RWPE1 (cell line): Measurements from ENCODE around the gene CARS2.
A peak's percentile ranks its signal among the peaks of the same experiment; 100 is the strongest.

Source experiments
- CTCF ChIA-PET: fragments of 350-600 bp; sonication (Branson Sonifier 250); formaldehyde crosslinking; extraction: SDS; loops from one replicate; lab custom pipeline; 2021; lab: Yijun Ruan, JAX
- POLR2A ChIA-PET: fragments of 400-600 bp; formaldehyde crosslinking; extraction: SDS; loops from one replicate; lab custom pipeline; 2020; ENCODE audit warnings: antibody characterized with exemption; ENCODE audit not compliant: low non-redundant PET; lab: Yijun Ruan, JAX
- DNase-seq: peaks from one replicate; pipeline ENCODE4 v3.0.0; 2012; ENCODE audit warnings: low spot score
- H3K27ac ChIP-seq: fragments of 450-650 bp; 2 replicates; pipeline ENCODE4 v1.5.1; 2017
- TF ChIP-seq, protein P1 (sequence below): fragments of 450-650 bp; conservative IDR thresholded peaks from 2 replicates; pipeline ENCODE4 v1.5.1; 2017; ENCODE audit warnings: low read depth, mild to moderate bottlenecking

Gene CARS2

DNA sequence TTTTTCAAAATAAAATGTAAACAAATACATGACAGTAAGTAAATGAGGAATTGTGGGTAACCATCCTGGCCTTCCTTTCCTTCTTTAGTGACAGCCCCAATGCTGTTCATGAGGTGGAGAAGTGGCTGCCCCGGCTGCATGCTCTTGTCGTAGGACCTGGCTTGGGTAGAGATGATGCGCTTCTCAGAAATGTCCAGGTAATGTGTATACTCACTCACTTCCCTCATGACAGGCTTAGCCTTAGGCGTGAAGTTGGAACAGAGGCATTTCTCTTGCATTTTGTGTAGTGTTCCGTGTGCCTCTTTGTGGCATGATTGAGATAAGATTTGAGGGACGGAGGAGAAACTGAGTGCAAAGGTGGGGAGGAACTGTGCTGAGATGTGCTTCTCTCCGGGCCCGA is 78.6 kb downstream of the CARS2 start:
- peak; percentile 57 for DNase-seq
- CTCF ChIA-PET = no interaction called here
- H3K27ac ChIP-seq = no peak overlapping the region; the same call in 1 of the 2 replicates
- POLR2A ChIA-PET = no interaction called here
- TF ChIP-seq, protein P1, sequence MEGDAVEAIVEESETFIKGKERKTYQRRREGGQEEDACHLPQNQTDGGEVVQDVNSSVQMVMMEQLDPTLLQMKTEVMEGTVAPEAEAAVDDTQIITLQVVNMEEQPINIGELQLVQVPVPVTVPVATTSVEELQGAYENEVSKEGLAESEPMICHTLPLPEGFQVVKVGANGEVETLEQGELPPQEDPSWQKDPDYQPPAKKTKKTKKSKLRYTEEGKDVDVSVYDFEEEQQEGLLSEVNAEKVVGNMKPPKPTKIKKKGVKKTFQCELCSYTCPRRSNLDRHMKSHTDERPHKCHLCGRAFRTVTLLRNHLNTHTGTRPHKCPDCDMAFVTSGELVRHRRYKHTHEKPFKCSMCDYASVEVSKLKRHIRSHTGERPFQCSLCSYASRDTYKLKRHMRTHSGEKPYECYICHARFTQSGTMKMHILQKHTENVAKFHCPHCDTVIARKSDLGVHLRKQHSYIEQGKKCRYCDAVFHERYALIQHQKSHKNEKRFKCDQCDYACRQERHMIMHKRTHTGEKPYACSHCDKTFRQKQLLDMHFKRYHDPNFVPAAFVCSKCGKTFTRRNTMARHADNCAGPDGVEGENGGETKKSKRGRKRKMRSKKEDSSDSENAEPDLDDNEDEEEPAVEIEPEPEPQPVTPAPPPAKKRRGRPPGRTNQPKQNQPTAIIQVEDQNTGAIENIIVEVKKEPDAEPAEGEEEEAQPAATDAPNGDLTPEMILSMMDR = no peak

DNA sequence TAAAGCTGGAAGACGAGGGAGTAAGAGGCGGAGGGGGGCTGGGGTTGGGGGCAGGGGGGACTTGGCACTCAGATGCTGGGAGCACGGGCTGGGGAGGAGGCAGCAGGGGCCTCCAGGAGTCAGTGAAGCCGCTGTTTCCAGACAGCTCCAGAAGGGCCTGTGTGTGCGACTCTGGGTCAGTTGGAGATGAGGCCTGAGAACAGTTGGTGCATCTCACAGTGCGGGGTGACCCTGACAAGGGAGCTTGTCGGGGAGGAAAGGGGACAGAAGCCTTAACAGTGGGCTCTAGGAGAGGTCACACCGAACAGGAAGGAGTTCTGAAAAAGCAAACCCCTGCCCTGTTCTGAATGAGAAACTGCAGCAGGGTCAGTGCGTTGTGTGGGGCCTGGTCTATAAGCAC is 79.4 kb downstream of the CARS2 start:
- ChIA-PET POLR2A (interaction anchor here (0.6 to 1.2 kb wide), 2 partner anchors 13 to 86 kb away, joined by 3 to 4 read pairs; no protein-coding TSS in a partner anchor), CTCF (no interaction called here)
- TF ChIP-seq, protein P1 = no peak
- H3K27ac ChIP-seq = peak overlapping the region; percentile 21; the same call in 1 of the 2 replicates
- DNase-seq = no peak

DNA sequence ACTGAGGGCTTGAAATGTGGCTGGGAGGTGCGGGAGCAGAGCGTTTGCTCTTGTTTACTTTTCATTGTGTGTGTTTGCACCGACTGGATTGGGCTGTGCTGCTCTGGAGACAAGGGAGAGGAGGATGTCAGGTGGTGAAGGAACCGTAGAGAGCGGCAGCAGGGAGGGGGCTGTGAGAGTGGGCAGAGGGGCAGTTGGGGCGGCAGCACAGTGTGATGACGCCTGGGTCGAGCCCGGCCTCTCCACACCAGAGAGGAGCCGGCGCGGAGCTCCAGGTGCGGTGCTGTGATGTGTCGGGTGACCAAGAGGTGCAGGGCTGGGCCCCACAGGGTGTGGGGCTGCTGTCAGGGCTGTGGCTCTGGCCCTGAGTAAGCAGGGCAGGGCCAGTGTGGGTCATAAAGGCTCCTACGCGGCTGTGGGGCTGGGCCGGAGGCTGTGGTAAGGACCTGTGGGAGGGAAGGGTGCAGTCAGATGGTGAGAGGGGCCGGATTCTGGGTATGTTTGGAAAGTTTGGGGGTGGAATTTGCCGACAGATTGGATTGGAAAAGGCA is 80.1 kb downstream of the CARS2 start:
- peak overlapping the region; percentile 21; the same call in 1 of the 2 replicates for H3K27ac ChIP-seq
- TF ChIP-seq, protein P1 = no peak
- CTCF ChIA-PET = no interaction called here
- POLR2A ChIA-PET = interaction anchor here (0.6 to 1.2 kb wide), 2 partner anchors 14 to 87 kb away, joined by 3 to 4 read pairs; no protein-coding TSS in a partner anchor
- no peak for DNase-seq

DNA sequence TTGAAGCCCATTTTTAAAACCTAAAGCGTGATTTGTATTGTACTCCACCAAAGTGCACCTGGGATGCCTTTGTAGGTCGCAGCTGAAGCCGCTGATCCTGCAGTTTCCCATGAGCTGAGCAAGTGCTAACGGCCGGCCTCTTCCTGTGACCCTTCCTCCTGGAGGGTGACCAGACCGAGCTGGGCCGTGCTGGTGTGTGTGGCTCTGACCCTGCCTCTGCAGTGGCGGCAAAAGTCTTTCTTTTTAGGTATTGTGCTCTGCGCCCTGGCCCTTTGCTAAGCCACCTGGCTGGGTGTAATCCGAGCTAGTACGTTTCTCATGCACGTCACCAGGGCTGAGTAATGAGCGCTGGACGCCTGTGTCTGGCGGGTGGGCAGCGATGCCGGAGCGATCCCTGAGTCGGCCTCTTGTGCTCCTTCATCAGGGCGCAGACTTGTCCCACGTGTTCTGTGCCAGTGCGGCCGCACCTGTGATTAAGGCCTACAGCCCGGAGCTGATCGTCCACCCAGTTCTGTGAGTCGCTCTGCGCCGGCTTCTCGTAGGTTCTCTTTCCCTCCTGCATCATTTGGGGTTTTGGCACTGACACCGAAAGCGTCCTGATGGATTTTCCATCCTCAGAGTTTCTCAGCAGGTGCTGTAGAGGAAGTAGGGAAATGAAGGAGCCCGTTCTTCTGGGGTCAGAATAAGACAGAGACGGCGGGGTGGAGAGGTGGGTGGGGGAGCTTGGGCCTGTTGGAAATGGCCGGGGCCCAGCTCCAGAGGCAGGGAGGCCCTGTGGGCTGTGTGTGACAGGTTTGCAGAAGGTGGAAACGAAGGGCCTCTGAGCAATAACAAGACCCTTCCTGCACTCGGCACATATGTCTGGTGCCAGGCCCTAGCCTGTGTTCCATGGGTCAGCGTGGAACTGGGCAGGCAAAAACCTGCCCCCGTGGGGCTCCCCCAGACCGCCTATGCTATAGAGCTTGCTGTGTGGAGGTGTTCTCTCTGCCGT is 80.9 kb downstream of the CARS2 start:
- DNase-seq = no peak
- ChIA-PET CTCF (no interaction called here), POLR2A (interaction anchor here (1.2 kb wide), 1 partner anchor 88 kb away, joined by 4 read pairs; no protein-coding TSS in a partner anchor)
- no peak overlapping the region for H3K27ac ChIP-seq
- TF ChIP-seq, protein P1 = no peak

DNA sequence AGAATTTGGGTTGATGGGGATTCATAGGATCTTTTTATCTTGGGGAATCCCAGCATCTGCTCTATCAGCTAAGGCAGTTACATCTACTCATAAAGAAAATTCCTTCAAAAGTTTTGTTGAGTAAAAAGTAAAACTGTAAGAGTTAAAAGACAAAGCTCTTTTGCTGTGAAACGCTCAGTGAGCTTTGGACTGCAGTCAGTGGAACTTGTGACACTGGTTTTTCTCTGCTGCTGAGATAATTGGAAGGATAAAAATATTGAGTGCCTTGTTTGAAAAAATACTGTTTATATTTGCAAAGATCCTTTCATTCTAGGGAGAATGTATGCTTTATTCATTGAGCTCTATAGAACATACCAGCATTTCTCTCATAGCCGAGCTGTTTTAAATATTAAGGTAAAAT is 85.3 kb downstream of the CARS2 start:
- CTCF ChIA-PET = no interaction called here

DNA sequence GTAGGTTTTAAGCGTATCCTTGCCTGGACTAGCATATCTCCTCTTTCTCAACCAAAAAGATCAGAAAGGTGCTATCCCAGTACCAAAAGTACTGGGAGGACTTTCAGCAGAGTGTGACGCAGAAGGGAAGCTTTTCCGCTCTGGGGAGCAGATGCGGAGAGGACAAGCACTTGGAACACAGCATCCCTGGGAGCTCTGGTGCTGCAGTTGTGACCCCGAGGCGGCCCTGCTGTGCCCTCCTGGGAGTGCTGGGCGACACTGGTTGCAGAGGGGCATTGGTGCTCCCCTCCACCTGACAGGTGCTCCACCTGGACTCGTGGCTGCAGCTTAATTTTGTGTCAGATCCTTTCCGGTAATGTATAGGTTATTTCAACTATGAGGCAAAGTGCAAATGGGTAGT is 87.1 kb downstream of the CARS2 start:
- TF ChIP-seq, protein P1 = no peak
- CTCF ChIA-PET = no interaction called here
- H3K27ac ChIP-seq = no peak overlapping the region
- POLR2A ChIA-PET = no interaction called here
- DNase-seq = no peak

More for the DNA sequence above, 85.3 kb downstream of the CARS2 start:
- no peak for DNase-seq
- POLR2A ChIA-PET = no interaction called here
- TF ChIP-seq, protein P1 = no peak
- H3K27ac ChIP-seq = no peak overlapping the region
